ENCODE measurements around the gene NARS2. TPM values are rescaled to one million over a fixed set of nuclear protein-coding genes. Genes with fewer than 3 reads are reported as not detected.
A peak's percentile ranks its signal among the peaks of the same experiment; 100 is the strongest.

NARS2 gene
- total and polyA plus RNA-seq, 9 of the 15 experiments (the other 6 are each of a cell fraction or from before 2014, with no cell fraction given) = 26.8 to 48.0 (median 34.2) TPM

DNA sequence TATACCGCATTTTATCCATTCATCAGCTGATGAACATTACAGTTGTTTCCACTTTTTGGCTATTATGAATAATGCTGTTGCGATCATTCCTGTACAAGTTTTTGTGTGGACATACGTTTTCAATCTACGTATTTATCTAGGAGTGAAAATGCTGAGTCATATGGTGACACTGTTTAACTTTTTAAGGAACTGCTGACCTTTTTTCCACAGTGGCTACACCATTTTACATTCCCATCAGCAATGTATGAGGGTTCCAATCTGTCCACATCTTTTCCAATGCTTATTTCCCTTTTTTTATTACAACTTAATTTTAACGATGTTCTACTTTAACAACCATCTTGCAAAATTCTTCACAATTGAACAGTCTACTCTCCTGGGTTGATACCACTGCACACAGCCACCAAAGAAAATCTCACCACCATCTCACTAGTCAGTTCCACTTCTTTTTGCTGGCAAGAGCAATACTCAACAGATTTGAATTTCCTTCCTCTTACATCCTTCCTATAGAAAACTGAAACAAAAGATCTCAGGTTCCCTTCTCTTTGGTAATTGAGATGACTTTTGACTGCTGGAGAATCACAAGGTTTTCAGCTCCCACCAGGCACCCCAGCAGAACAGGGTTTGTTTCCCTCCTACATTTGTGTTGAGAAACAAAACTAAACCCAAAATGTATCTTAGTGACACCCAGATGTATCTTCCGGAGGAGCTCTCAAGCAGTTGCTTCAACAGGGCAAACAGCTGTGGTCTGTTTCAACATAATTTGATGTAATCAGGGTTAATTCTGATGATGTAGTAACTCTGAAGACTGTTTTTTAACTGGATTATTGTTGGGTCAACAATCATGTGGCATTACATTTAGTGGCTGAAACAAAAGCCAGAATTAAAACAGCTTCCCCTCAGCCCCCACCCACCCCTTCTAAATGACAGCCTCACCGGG is 150.1 kb downstream of the NARS2 start (continued):
- TF ChIP-seq NEUROD1 (IDR thresholded peaks at IDR 0.05; ENCODE audit: borderline replicate concordance, low read depth, low read length, partially characterized antibody) (no peak), ZNF551 (CRISPR knock-in tag; IDR thresholded peaks at IDR 0.05) (no peak), GATAD2B (IDR thresholded peaks at IDR 0.05; ENCODE audit: borderline replicate concordance) (peak; percentile 73; the same call in 1 of the 2 replicates), ZNF764 (CRISPR knock-in tag; IDR thresholded peaks at IDR 0.05; ENCODE audit: low read depth) (no peak), POLR2G (IDR thresholded peaks at IDR 0.05; ENCODE audit: low read depth, low read length) (no peak), POLR2H (tag; IDR thresholded peaks at IDR 0.05; ENCODE audit: low read depth) (peak; percentile 60; the same call in 1 of the 2 replicates), MEIS2 (IDR thresholded peaks at IDR 0.05; ENCODE audit: partially characterized antibody) (peak; percentile 20), ZNF699 (CRISPR knock-in tag; IDR thresholded peaks at IDR 0.05; ENCODE audit: insufficient replicate concordance) (no peak), ZNF76 (CRISPR knock-in tag; IDR thresholded peaks at IDR 0.05; ENCODE audit: borderline replicate concordance) (no peak), MAFF (IDR thresholded peaks at IDR 0.05; ENCODE audit: low read length) (peak; percentile 98), BACH1 (tag; IDR thresholded peaks at IDR 0.05) (peak; percentile 99), RFX5 (IDR thresholded peaks at IDR 0.05; ENCODE audit: low read depth, low read length) (no peak), ELF1 (tag; IDR thresholded peaks at IDR 0.05) (peak; percentile 35; the same call in 1 of the 2 replicates), PHTF2 (CRISPR knock-in tag; IDR thresholded peaks at IDR 0.05) (no peak), NFE2 (IDR thresholded peaks at IDR 0.05; ENCODE audit: low read depth) (peak; percentile 99), NUFIP1 (IDR thresholded peaks at IDR 0.05; ENCODE audit: partially characterized antibody) (no peak), ZNF121 (CRISPR knock-in tag; conservative IDR thresholded peaks at IDR 0.05) (no peak), ZNF75A (CRISPR knock-in tag; IDR thresholded peaks at IDR 0.05) (no peak)
- TF ChIP-seq, protein P1, sequence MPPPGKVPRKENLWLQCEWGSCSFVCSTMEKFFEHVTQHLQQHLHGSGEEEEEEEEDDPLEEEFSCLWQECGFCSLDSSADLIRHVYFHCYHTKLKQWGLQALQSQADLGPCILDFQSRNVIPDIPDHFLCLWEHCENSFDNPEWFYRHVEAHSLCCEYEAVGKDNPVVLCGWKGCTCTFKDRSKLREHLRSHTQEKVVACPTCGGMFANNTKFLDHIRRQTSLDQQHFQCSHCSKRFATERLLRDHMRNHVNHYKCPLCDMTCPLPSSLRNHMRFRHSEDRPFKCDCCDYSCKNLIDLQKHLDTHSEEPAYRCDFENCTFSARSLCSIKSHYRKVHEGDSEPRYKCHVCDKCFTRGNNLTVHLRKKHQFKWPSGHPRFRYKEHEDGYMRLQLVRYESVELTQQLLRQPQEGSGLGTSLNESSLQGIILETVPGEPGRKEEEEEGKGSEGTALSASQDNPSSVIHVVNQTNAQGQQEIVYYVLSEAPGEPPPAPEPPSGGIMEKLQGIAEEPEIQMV (tag; conservative IDR thresholded peaks at IDR 0.05; ENCODE audit: low read depth) = peak; percentile 41; the same call in 1 of the 2 replicates

Data from K562 (cell line).